ENCODE measurements around the gene RUNX1. TPM values are rescaled to one million over a fixed set of nuclear protein-coding genes. Genes with fewer than 3 reads are reported as not detected.

The RUNX1 gene
- total RNA-seq (100 to 1,000 TPM in 1 of 5 experiments, 10 to 100 TPM in 4; 55.3 to 154 (median 98.5) TPM), polyA plus RNA-seq (10 to 100 TPM; 27.9 to 42.8 TPM), total RNA-seq (70.4 reads per million, percentile 78 among the genes with 10 or more reads in this experiment)

DNA sequence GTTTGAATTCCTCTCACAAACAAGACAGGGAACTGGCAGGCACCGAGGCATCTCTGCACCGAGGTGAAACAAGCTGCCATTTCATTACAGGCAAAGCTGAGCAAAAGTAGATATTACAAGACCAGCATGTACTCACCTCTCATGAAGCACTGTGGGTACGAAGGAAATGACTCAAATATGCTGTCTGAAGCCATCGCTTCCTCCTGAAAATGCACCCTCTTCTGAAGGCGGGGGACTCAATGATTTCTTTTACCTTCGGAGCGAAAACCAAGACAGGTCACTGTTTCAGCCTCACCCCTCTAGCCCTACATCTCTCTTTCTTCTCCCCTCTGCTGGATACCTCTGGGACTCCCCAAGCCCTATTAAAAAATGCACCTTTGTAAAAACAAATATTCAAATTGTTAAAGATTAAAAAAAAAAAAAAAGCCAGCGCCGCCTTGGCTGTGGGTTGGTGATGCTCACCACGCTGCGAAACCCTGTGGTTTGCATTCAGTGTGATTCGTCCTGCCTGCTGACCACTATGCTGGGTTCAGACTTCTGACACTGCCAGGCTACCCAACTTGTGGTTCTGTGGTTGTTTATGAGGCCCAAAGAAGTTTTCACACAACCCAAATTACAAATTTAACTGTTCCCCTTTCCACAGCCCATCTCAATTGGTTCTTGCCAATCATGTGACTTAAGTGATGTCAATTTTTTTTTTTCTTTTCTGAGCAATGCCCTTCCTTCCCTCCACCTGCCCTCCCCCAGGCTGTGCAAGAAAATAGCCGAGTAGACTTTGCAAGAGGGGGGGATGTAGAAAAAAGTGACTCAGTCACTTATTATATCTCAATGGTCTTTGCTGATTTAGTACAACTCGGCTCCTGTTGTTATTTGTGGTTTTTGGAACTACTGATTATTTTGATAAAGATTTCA is at the start of gene RUNX1:
Gene RUNX1 (minus strand): TSS at position 597 of the 912 bp plus-strand sequence.
- Histone ChIP-seq H3K4me3 (ENCODE audit: low read length) (peak within 1 kb of the TSS; percentile 76), H3K27ac (ENCODE audit: low read depth, low read length) (peak within 1 kb of the TSS; percentile 77), H3K27me3 (ENCODE audit: control insufficient read depth in 2 of 2, insufficient read depth in 2 of 2, low read length in 2 of 2) (no peaks in the 10 kb centered on the region), H3K9me3 (ENCODE audit: control insufficient read depth in 2 of 3, low read length in 3 of 3) (no peaks in the 10 kb centered on the region), H3K4me1 (ENCODE audit: control insufficient read depth in 2 of 2, insufficient read depth in 2 of 2, low read length in 2 of 2) (peaks cover 47 to 58% of the 10 kb centered on the region in 2 donors), H3K36me3 (ENCODE audit: control insufficient read depth in 2 of 3, insufficient read depth in 3 of 3, low read length in 3 of 3) (peaks cover 0 to 3% (median 0%) of the 10 kb centered on the region in 3 experiments)
- ATAC-seq (peak; percentile 70), DNase-seq (peak; percentile 36 to 87 (median 81))
- Mint-ChIP-seq H3K4me3 (peak within 1 kb of the TSS; percentile 90 to 99 (median 97)), H3K36me3 (peaks cover 0 to 28% (median 5%) of the 10 kb centered on the region in 5 donors), H3K4me1 (peaks cover 53 to 76% (median 66%) of the 10 kb centered on the region in 7 donors), H3K9me3 (peaks cover 0 to 12% (median 0%) of the 10 kb centered on the region in 11 donors), H3K27ac (peak within 1 kb of the TSS; percentile 93 to 100 (median 98)), H3K27me3 (peaks cover 0 to 5% (median 0%) of the 10 kb centered on the region in 5 donors)
- intact Hi-C loops (cut with micrococcal nuclease), result loop anchor here (1.0 to 5.0 kb wide), 17 partner anchors 22 to 1064 kb away; partner anchors contain the start of gene RCAN1 (in 1 of the 2)
- ChIA-PET POLR2A (interaction anchor here (0.5 to 5.5 kb wide), 20 partner anchors 11 to 1109 kb away, joined by 3 to 110 read pairs (median 6); no protein-coding TSS in a partner anchor), CTCF (interaction anchor here (0.8 to 7.4 kb wide), 8 partner anchors 21 to 351 kb away, joined by 3 to 71 read pairs (median 4); no protein-coding TSS in a partner anchor)

DNA sequence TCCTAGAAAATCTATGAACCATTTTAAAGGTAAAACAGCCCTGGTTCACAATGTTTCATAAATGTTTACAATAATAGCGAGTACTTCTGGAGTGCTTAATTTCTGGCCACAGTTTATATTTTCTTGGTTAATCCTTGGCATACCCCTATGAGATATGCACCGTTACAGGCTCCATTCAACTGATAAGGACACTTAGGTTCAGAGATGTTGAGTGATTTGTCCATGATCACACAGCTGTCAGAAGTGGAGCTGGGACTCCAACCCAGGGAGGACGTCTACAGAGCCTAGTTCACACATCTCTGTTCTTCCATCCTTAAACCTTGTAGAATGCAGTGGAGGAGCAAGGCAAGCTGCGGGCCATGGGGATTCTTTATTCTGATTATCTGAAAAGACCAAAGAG is 48.4 kb upstream of the RUNX1 start:
- Mint-ChIP-seq H3K9me3 (peaks cover 0 to 12% (median 0%) of the 10 kb centered on the region in 11 donors), H3K27me3 (no peaks in the 10 kb centered on the region), H3K27ac (no peak overlapping the region), H3K36me3 (peaks cover 0 to 5% (median 0%) of the 10 kb centered on the region in 5 donors), H3K4me3 (no peak overlapping the region), H3K4me1 (peaks cover 0 to 7% (median 0%) of the 10 kb centered on the region in 7 donors)
- DNase-seq, result no peak
- Histone ChIP-seq H3K4me3 (ENCODE audit: low read length) (no peak overlapping the region), H3K27me3 (ENCODE audit: control insufficient read depth in 2 of 2, insufficient read depth in 2 of 2, low read length in 2 of 2) (no peaks in the 10 kb centered on the region), H3K9me3 (ENCODE audit: control insufficient read depth in 2 of 3, low read length in 3 of 3) (no peaks in the 10 kb centered on the region), H3K27ac (ENCODE audit: low read depth, low read length) (no peak overlapping the region), H3K36me3 (ENCODE audit: control insufficient read depth in 2 of 3, insufficient read depth in 3 of 3, low read length in 3 of 3) (no peaks in the 10 kb centered on the region), H3K4me1 (ENCODE audit: control insufficient read depth in 2 of 2, insufficient read depth in 2 of 2, low read length in 2 of 2) (peaks cover 0 to 12% of the 10 kb centered on the region in 2 donors)
- ATAC-seq, result no peak
- ChIA-PET POLR2A (no interaction called here), CTCF (interaction anchor here (1.0 kb wide), 1 partner anchor 18 kb away, joined by 3 read pairs; no protein-coding TSS in a partner anchor)
- intact Hi-C loops (cut with micrococcal nuclease), result no loop called here

DNA sequence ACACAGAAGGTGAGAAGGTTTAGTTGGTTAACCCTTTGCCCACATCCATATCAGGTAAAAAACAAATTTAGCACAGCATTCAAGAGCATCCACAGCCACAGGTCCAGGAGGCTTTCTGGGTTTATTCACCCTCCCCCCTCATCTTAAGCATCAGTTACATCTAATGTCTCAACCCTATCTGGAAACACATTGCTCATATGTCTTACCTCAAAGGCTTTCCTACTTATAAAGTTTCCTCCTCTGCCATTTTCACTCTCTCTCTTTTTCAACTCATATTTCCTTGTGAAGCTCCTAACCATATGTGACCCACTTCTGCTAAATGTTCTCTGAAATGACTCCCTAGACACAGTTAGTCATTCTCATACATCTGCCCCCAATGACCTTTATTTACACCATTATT is 47.9 kb upstream of the RUNX1 start:
- peaks cover 0 to 5% (median 0%) of the 10 kb centered on the region in 5 donors for H3K36me3 Mint-ChIP-seq
- no peaks in the 10 kb centered on the region for H3K27me3 Mint-ChIP-seq
- H3K9me3 Mint-ChIP-seq, result peaks cover 0 to 12% (median 0%) of the 10 kb centered on the region in 11 donors
- Histone ChIP-seq H3K27me3 (ENCODE audit: control insufficient read depth in 2 of 2, insufficient read depth in 2 of 2, low read length in 2 of 2) (no peaks in the 10 kb centered on the region), H3K4me3 (ENCODE audit: low read length) (no peak overlapping the region), H3K9me3 (ENCODE audit: control insufficient read depth in 2 of 3, low read length in 3 of 3) (no peaks in the 10 kb centered on the region), H3K4me1 (ENCODE audit: control insufficient read depth in 2 of 2, insufficient read depth in 2 of 2, low read length in 2 of 2) (peaks cover 0 to 7% of the 10 kb centered on the region in 2 donors), H3K36me3 (ENCODE audit: control insufficient read depth in 2 of 3, insufficient read depth in 3 of 3, low read length in 3 of 3) (no peaks in the 10 kb centered on the region), H3K27ac (ENCODE audit: low read depth, low read length) (no peak overlapping the region)
- H3K27ac Mint-ChIP-seq, result peak overlapping the region in 1 of 9 donors; percentile 51
- H3K4me3 Mint-ChIP-seq, result no peak overlapping the region
- POLR2A ChIA-PET, result no interaction called here
- DNase-seq, result no peak
- peaks cover 0 to 7% (median 0%) of the 10 kb centered on the region in 7 donors for H3K4me1 Mint-ChIP-seq
- ATAC-seq, result no peak
- CTCF ChIA-PET, result interaction anchor here (0.6 to 1.0 kb wide), 2 partner anchors 19 to 245 kb away, joined by 3 read pairs; no protein-coding TSS in a partner anchor
- intact Hi-C loops (cut with micrococcal nuclease), result no loop called here

DNA sequence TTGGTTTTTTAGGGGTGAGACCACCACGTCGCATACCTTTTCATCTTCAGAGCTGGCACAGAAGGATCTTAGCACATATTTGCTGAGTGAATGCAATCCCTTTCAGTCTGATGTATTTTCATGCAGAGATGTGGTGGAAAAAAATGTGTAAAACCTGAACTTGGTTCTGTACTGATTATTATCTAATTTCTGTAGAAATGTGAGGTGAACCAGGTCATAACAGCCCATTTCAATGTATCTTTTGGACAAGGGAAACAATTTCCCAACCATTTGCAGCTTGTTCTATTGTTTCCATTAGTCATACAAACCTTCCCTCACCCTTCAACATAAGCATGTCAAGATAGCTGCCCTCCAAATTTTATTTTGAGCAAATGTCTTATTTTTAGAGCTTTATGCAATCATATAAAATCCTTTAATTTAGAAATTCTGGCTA is 46.8 kb upstream of the RUNX1 start:
- CTCF ChIA-PET, result no interaction called here
- Mint-ChIP-seq H3K9me3 (peaks cover 0 to 12% (median 0%) of the 10 kb centered on the region in 11 donors), H3K27me3 (no peaks in the 10 kb centered on the region), H3K4me3 (no peak overlapping the region), H3K27ac (no peak overlapping the region), H3K36me3 (peaks cover 0 to 5% (median 0%) of the 10 kb centered on the region in 5 donors), H3K4me1 (peaks cover 0 to 7% (median 0%) of the 10 kb centered on the region in 7 donors)
- no peaks in the 10 kb centered on the region for H3K4me1 ChIP-seq (ENCODE audit: control insufficient read depth in 2 of 2, insufficient read depth in 2 of 2, low read length in 2 of 2)
- ATAC-seq, result no peak
- intact Hi-C loops (cut with micrococcal nuclease), result no loop called here
- POLR2A ChIA-PET, result no interaction called here
- no peak overlapping the region for H3K27ac ChIP-seq (ENCODE audit: low read depth, low read length)
- no peaks in the 10 kb centered on the region for H3K9me3 ChIP-seq (ENCODE audit: control insufficient read depth in 2 of 3, low read length in 3 of 3)
- no peaks in the 10 kb centered on the region for H3K36me3 ChIP-seq (ENCODE audit: control insufficient read depth in 2 of 3, insufficient read depth in 3 of 3, low read length in 3 of 3)
- peak in 1 of 9 donors; percentile 33 for DNase-seq
- no peak overlapping the region for H3K4me3 ChIP-seq (ENCODE audit: low read length)
- H3K27me3 ChIP-seq (ENCODE audit: control insufficient read depth in 2 of 2, insufficient read depth in 2 of 2, low read length in 2 of 2), result no peaks in the 10 kb centered on the region

GRCh38 chr21:35093514-35093913 is 44.4 kb upstream of the RUNX1 start:
- Mint-ChIP-seq H3K27ac (no peak overlapping the region), H3K9me3 (peaks cover 0 to 12% (median 0%) of the 10 kb centered on the region in 11 donors), H3K4me3 (no peak overlapping the region), H3K27me3 (no peaks in the 10 kb centered on the region), H3K36me3 (peaks cover 0 to 7% (median 0%) of the 10 kb centered on the region in 5 donors), H3K4me1 (peaks cover 0 to 9% (median 0%) of the 10 kb centered on the region in 7 donors)
- Histone ChIP-seq H3K27ac (ENCODE audit: low read depth, low read length) (no peak overlapping the region), H3K4me1 (ENCODE audit: control insufficient read depth in 2 of 2, insufficient read depth in 2 of 2, low read length in 2 of 2) (no peaks in the 10 kb centered on the region), H3K9me3 (ENCODE audit: control insufficient read depth in 2 of 3, low read length in 3 of 3) (no peaks in the 10 kb centered on the region), H3K27me3 (ENCODE audit: control insufficient read depth in 2 of 2, insufficient read depth in 2 of 2, low read length in 2 of 2) (no peaks in the 10 kb centered on the region), H3K36me3 (ENCODE audit: control insufficient read depth in 2 of 3, insufficient read depth in 3 of 3, low read length in 3 of 3) (no peaks in the 10 kb centered on the region), H3K4me3 (ENCODE audit: low read length) (no peak overlapping the region)
- intact Hi-C loops (cut with micrococcal nuclease), result no loop called here
- ATAC-seq (no peak), DNase-seq (no peak)
- CTCF ChIA-PET, result no interaction called here
- POLR2A ChIA-PET, result interaction anchor here (0.6 kb wide), 1 partner anchor 54 kb away, joined by 3 read pairs; no protein-coding TSS in a partner anchor

DNA sequence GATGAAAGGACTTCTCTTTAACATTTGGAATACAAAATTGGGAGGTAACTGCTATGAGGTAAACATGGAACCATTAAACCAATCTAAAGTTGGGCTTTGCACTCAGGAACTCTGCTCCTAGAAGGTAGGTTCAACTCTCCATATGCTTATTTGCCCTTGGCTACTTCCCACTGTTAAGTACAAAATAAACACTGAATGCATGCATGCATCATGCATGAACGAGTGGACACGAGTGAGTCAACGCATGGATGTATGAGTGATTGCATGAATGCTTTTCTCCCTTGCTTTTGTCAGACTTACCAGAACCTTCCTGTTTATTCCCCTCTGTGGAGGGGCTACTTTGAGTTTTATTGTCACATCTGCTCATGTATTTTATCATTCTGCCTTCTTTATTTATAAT is 42.4 kb upstream of the RUNX1 start:
- Histone ChIP-seq H3K4me1 (ENCODE audit: control insufficient read depth in 2 of 2, insufficient read depth in 2 of 2, low read length in 2 of 2) (no peaks in the 10 kb centered on the region), H3K9me3 (ENCODE audit: control insufficient read depth in 2 of 3, low read length in 3 of 3) (no peaks in the 10 kb centered on the region), H3K4me3 (ENCODE audit: low read length) (no peak overlapping the region), H3K27ac (ENCODE audit: low read depth, low read length) (no peak overlapping the region), H3K36me3 (ENCODE audit: control insufficient read depth in 2 of 3, insufficient read depth in 3 of 3, low read length in 3 of 3) (no peaks in the 10 kb centered on the region), H3K27me3 (ENCODE audit: control insufficient read depth in 2 of 2, insufficient read depth in 2 of 2, low read length in 2 of 2) (no peaks in the 10 kb centered on the region)
- Mint-ChIP-seq H3K27ac (no peak overlapping the region), H3K36me3 (peaks cover 0 to 7% (median 0%) of the 10 kb centered on the region in 5 donors), H3K4me1 (peaks cover 0 to 6% (median 0%) of the 10 kb centered on the region in 7 donors), H3K9me3 (peaks cover 0 to 12% (median 0%) of the 10 kb centered on the region in 11 donors), H3K27me3 (no peaks in the 10 kb centered on the region), H3K4me3 (no peak overlapping the region)
- CTCF ChIA-PET, result no interaction called here
- DNase-seq (no peak), ATAC-seq (no peak)
- intact Hi-C loops (cut with micrococcal nuclease), result no loop called here
- POLR2A ChIA-PET, result no interaction called here

Data from naive thymus-derived CD4-positive, alpha-beta T cell (primary cell).